A673 (cell line): ENCODE data around the gene RNF26.

Experiments
- CTCF ChIP-seq: fragments of 300-800, 200-600 bp; sonication (generic); conservative IDR thresholded peaks from 2 replicates; pipeline ENCODE4 v1.5.1; 2017; ENCODE audit warnings: low read depth, mild to moderate bottlenecking, antibody characterized with exemption, low read length, moderate library complexity, mixed read lengths
- EZH2 ChIP-seq: fragments of 200-600 bp; sonication (generic); IDR thresholded peaks from 2 replicates; pipeline ENCODE4 v1.6.1; 2017; ENCODE audit warnings: borderline replicate concordance, low read depth, mild to moderate bottlenecking, mixed read lengths, antibody characterized with exemption, low read length; ENCODE audit not compliant: poor library complexity, severe bottlenecking

DNA sequence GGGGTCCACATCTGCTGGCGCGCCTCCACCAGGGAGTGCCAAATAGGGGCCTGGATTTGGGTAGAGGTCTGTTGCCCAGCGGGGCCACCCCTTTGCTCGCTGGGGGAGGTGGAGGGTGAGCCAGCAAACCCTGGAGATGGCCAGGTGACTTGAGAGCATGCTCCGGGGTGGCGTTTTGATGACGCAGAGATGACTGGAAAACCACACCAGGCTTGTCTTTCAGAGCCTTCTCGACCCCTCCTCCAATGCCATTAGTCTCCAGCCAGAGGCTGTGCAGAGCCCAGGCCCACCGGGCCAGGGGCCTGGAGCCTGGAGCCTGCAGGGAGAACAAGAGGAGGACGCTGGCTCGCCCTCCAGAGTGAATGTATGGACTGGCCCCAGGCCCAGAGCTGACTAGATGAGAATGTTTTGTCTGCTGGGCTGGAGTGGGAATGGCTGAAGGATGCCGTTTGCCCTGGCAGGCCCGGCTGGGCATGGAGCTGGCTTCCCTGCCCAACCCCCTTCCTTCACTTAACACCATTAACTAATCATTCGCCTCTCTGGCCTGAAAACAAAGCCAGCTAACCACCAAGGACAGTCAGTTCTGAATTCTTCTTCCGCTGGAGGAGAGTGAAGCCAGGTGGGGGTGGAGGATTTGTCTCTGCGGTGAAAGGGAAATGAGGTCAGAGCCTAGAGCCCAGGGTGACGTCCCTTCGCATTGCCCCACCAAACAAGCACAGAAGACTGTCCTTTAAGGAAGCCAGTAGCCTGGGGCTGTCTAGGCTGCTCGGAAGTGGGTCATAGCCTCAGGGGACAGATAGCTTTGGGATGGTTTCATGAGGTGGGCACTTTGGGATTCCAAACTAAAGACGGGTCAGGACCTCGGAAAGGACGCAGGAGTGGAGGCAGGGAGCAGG is 15.8 kb upstream of the RNF26 start:
- TF ChIP-seq CTCF (no peak), EZH2 (no peak)
